Endothelial cell of umbilical vein (primary cell): Measurements from ENCODE around the gene IGSF3. TPM values are rescaled to one million over a fixed set of nuclear protein-coding genes. Genes with fewer than 3 reads are reported as not detected.

Experiments
- BruUV-seq: library from RNA; stranded (reverse); fragments of 400-500 nt; replicated peaks from 2 replicates; lab custom pipeline; 2021; lab: Mats Ljungman, UMichigan
- CTCF ChIA-PET: fragments of 300-600, 350-600 bp; sonication (Branson Sonifier 250); formaldehyde crosslinking; loops from one replicate; lab custom pipeline; 2021; ENCODE audit warnings: antibody characterized with exemption, inconsistent platforms; lab: Charles Lee
- POLR2A ChIA-PET: fragments of 300-600, 350-600 bp; sonication (Branson Sonifier 250); formaldehyde crosslinking; loops from one replicate; lab custom pipeline; 2021; ENCODE audit warnings: antibody characterized with exemption, inconsistent platforms; lab: Charles Lee
- DNase-seq: peaks from one replicate; pipeline ENCODE4 v3.0.0-alpha.2; 2011; ENCODE audit warnings: low read depth, low spot score
- FAIRE-seq: peaks from 2 replicates; lab custom pipeline; 2011; peaks lifted over from hg19 to GRCh38; lab: Jason Lieb, UNC
- H2AFZ ChIP-seq: 2 replicates; pipeline ENCODE4 v1.6.0; 2012; ENCODE audit warnings: low read depth, low read length, control low read depth, inconsistent platforms
- H3K27ac ChIP-seq: 2 replicates; pipeline ENCODE4 v1.5.1; 2011; ENCODE audit warnings: low read depth, mild to moderate bottlenecking, control low read depth, low read length, moderate library complexity; ENCODE audit not compliant: insufficient read depth
- H3K27me3 ChIP-seq, 2 experiments: 2 replicates each; pipeline versions ENCODE4 v1.6.0 to v1.6.1; 2011; ENCODE audit warnings: low read length in 2 of 2, mixed read lengths in 1 of 2; ENCODE audit not compliant: control insufficient read depth in 2 of 2, insufficient read depth in 2 of 2
- H3K36me3 ChIP-seq, 2 experiments: 2 replicates in 1 of 2; 3 replicates in 1 of 2; pipeline ENCODE4 v1.5.1; 2011; ENCODE audit warnings: low read length in 2 of 2, mild to moderate bottlenecking in 1 of 2, moderate library complexity in 1 of 2; ENCODE audit not compliant: control insufficient read depth in 2 of 2, insufficient read depth in 2 of 2; ENCODE audit errors: extremely low read depth in 1 of 2
- H3K4me1 ChIP-seq: 3 replicates; pipeline ENCODE4 v1.5.1; 2011; ENCODE audit warnings: mild to moderate bottlenecking, low read length; ENCODE audit not compliant: control insufficient read depth, insufficient read depth; ENCODE audit errors: extremely low read depth
- H3K4me2 ChIP-seq: 2 replicates; pipeline ENCODE4 v1.6.1; 2011; ENCODE audit warnings: low read length, control low read depth, mixed read lengths; ENCODE audit not compliant: insufficient read depth
- H3K4me3 ChIP-seq, 3 experiments: fragments of 200-600 bp in 1 of 3; sonication (generic), shearing (Covaris generic) in 1 of 3; replicated peaks in 1 of 3; 2 replicates each; pipeline ENCODE4 v1.5.1; 2011 to 2016; ENCODE audit warnings: control low read depth in 3 of 3, low read length in 3 of 3, mild to moderate bottlenecking in 2 of 3, inconsistent platforms in 1 of 3, low read depth in 1 of 3, moderate library complexity in 1 of 3; ENCODE audit not compliant: insufficient read depth in 1 of 3
- H3K79me2 ChIP-seq: 2 replicates; pipeline ENCODE4 v1.6.0; 2012; ENCODE audit warnings: low read length, inconsistent platforms; ENCODE audit not compliant: control insufficient read depth, insufficient read depth
- H3K9ac ChIP-seq: replicated peaks from 2 replicates; pipeline ENCODE3; 2011; ENCODE audit warnings: low read length, control low read depth; ENCODE audit not compliant: insufficient read depth; ENCODE audit errors: extremely low read depth
- H3K9me1 ChIP-seq: replicated peaks from 3 replicates; pipeline ENCODE4 v1.6.0; 2011; ENCODE audit warnings: mild to moderate bottlenecking, low read length; ENCODE audit not compliant: control insufficient read depth, insufficient read depth; ENCODE audit errors: extremely low read depth
- H3K9me3 ChIP-seq: replicated peaks from 2 replicates; pipeline ENCODE4 v1.5.1; 2012; ENCODE audit warnings: low read length, inconsistent platforms; ENCODE audit not compliant: control insufficient read depth, insufficient read depth
- H4K20me1 ChIP-seq: replicated peaks from 2 replicates; pipeline ENCODE3; 2011; ENCODE audit warnings: mild to moderate bottlenecking, low read length; ENCODE audit not compliant: control insufficient read depth, insufficient read depth; ENCODE audit errors: extremely low read depth
- CTCF ChIP-seq, 2 donors: IDR thresholded peaks; 1 replicate in 1 of 2; 2 replicates in 1 of 2; pipeline ENCODE4 v1.5.1; 2011; ENCODE audit warnings: low read length in 2 of 2, mild to moderate bottlenecking in 2 of 2, moderate library complexity in 2 of 2, control low read depth in 1 of 2, inconsistent platforms in 1 of 2, low read depth in 1 of 2; ENCODE audit not compliant: insufficient read depth in 1 of 2; ENCODE audit errors: extremely low read depth in 1 of 2
- EZH2 ChIP-seq: IDR thresholded peaks from 2 replicates; pipeline ENCODE4 v1.6.1; 2012; ENCODE audit warnings: borderline replicate concordance, low read depth, mild to moderate bottlenecking, moderate library complexity, low read length, inconsistent platforms; ENCODE audit not compliant: severe bottlenecking
- FOS ChIP-seq: IDR thresholded peaks from 2 replicates; pipeline ENCODE4 v1.6.1; 2011; ENCODE audit warnings: mild to moderate bottlenecking, low read length, moderate library complexity, borderline replicate concordance; ENCODE audit not compliant: insufficient read depth
- GATA2 ChIP-seq: IDR thresholded peaks from 2 replicates; pipeline ENCODE4 v1.7.0; 2011; ENCODE audit warnings: low read depth, mild to moderate bottlenecking, moderate library complexity, mixed read lengths, low read length; ENCODE audit not compliant: insufficient read length, insufficient read depth
- JUN ChIP-seq: IDR thresholded peaks from 2 replicates; pipeline ENCODE4 v1.6.1; 2011; ENCODE audit warnings: borderline replicate concordance, low read depth; ENCODE audit not compliant: insufficient read length, insufficient read depth
- MAX ChIP-seq: IDR thresholded peaks from 2 replicates; pipeline ENCODE4 v1.6.1; 2011; ENCODE audit not compliant: insufficient read depth, insufficient read length
- MYC ChIP-seq: IDR thresholded peaks from one replicate; pipeline ENCODE4 v1.6.1; 2011; ENCODE audit warnings: mild to moderate bottlenecking, low read depth, low read length
- POLR2A ChIP-seq: IDR thresholded peaks from 2 replicates; pipeline ENCODE4 v1.6.1; 2012; ENCODE audit warnings: low read depth, mild to moderate bottlenecking, control low read depth, low read length
- POLR2AphosphoS5 ChIP-seq: IDR thresholded peaks from 2 replicates; pipeline ENCODE4 v1.6.1; 2012; ENCODE audit warnings: low read depth, mild to moderate bottlenecking, control low read depth, low read length, moderate library complexity; ENCODE audit not compliant: insufficient read depth
- dilution Hi-C: fragments of 300-500 bp; cut with MboI; formaldehyde crosslinking; loops from one replicate; pipeline ENCODE4 v1.15.0; 2019; ENCODE audit warnings: low sequenced_read_pairs; ENCODE audit not compliant: extremely low pct_ligation_motif_present
- intact Hi-C: fragments of 100-400 bp; cut with micrococcal nuclease; formaldehyde crosslinking; loops from one replicate; pipeline ENCODE4 v1.10.0; 2022
- polyA plus RNA-seq, 4 experiments: library from polyadenylated mRNA; depleted of rRNA in 3 of 4; stranded (reverse) in 3 of 4; unstranded in 1 of 4; fragments of >200 nt; gene quantifications; 2 replicates each; pipeline versions ENCODE4 v1.2.1 to v1.2.3, GENCODE V29; 2011 to 2012; ENCODE audit warnings: missing spikeins in 1 of 4
- total RNA-seq: library from RNA; stranded (reverse); gene quantifications from 2 replicates; pipeline ENCODE4 v1.2.3, GENCODE V29; 2021

IGSF3 gene
- total and polyA plus RNA-seq, 2 donors (not counting 3 experiments of a cell fraction or from before 2014, with no cell fraction given): 0.63 to 2.2 TPM

GRCh38 chr1:116546354-116546977 is 121.1 kb downstream of the IGSF3 start:
- dilution Hi-C loops: no loop called here
- DNase-seq (no peak), FAIRE-seq (no peak)
- Histone ChIP-seq H3K9me1 (no peaks in the 10 kb centered on the region), H3K4me3 (no peak overlapping the region), H3K9me3 (no peaks in the 10 kb centered on the region), H3K4me2 (no peak overlapping the region), H2AFZ (no peak overlapping the region), H3K27ac (no peak overlapping the region), H3K27me3 (no peaks in the 10 kb centered on the region), H3K79me2 (no peaks in the 10 kb centered on the region), H3K9ac (no peak overlapping the region), H3K36me3 (no peaks in the 10 kb centered on the region), H4K20me1 (no peaks in the 10 kb centered on the region), H3K4me1 (no peaks in the 10 kb centered on the region)
- CTCF ChIA-PET: no interaction called here
- intact Hi-C loops: no loop called here
- TF ChIP-seq GATA2 (no peak), JUN (no peak), MAX (no peak)
- BruUV-seq: no TSS peak
- POLR2A ChIA-PET: no interaction called here

GRCh38 chr1:116545359-116545705 is 122.2 kb downstream of the IGSF3 start:
- Histone ChIP-seq H3K9me1 (no peaks in the 10 kb centered on the region), H3K4me1 (no peaks in the 10 kb centered on the region), H3K27me3 (no peaks in the 10 kb centered on the region), H3K4me3 (no peak overlapping the region), H3K9me3 (no peaks in the 10 kb centered on the region), H3K79me2 (no peaks in the 10 kb centered on the region), H2AFZ (no peak overlapping the region), H3K4me2 (no peak overlapping the region), H3K27ac (no peak overlapping the region), H3K36me3 (no peaks in the 10 kb centered on the region), H3K9ac (no peak overlapping the region), H4K20me1 (no peaks in the 10 kb centered on the region)
- no peak for DNase-seq
- dilution Hi-C loops (no loop called here), intact Hi-C loops (no loop called here)
- no TSS peak for BruUV-seq
- ChIA-PET CTCF (no interaction called here), POLR2A (no interaction called here)
- no peak for FAIRE-seq
- no peak for TF ChIP-seq MAX
- no peak for TF ChIP-seq CTCF (IDR thresholded peaks at IDR 0.05; ENCODE audit: extremely low read depth in 1 of 2, insufficient read depth in 1 of 2, low read depth in 1 of 2, low read length in 2 of 2)
- TF ChIP-seq POLR2AphosphoS5: no peak
- no peak for TF ChIP-seq FOS
- no peak for TF ChIP-seq MYC
- TF ChIP-seq POLR2A: no peak
- no peak for TF ChIP-seq EZH2
- TF ChIP-seq JUN: no peak
- TF ChIP-seq GATA2: no peak
